GM19452 (cell line): ENCODE data around the gene PHAF1.
A peak's percentile ranks its signal among the peaks of the same experiment; 100 is the strongest.

Experiments
- ATAC-seq: cut with Tn5 transposase; IDR thresholded peaks from one replicate; pipeline ENCODE4 v1.9.1; 2021; ENCODE audit not compliant: unreplicated experiment

Gene PHAF1

DNA sequence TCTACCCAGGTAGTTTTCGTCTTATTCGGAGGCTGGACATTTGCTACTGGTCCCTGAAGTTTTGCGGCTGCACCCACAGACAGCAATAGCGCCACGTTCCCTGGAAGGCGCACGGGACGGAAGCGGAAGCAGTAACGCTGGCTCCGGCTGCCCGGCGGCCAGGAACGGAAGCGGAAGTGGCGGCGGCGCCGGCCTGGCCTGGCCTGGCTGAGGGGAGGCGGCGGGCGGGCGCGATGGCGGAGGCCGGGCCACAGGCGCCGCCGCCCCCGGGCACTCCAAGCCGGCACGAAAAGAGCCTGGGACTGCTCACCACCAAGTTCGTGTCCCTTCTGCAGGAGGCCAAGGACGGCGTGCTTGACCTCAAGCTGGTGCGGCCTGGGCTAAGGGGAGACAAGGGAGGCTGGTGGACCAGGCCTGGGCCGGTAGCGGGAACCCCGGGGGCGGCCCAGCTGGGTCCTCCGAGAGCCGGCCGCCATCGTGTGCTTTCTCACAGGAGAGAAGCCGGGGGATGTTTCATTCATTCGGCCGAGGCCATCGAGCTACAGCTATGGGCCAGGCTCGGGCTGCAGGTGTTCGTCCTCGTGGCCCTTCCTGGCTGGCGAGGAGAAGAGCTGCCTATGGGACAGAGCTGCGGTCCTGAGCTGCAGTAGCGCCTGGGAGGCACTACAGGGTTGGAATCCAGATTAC, 82.4 kb downstream of the PHAF1 start, which contains the start of gene E2F4:
Gene E2F4, plus strand, starts transcription at position 161 of the 687 bp plus-strand sequence. Its CDS starts 73 bp downstream, at position 234.
- peak; percentile 82 for ATAC-seq

DNA sequence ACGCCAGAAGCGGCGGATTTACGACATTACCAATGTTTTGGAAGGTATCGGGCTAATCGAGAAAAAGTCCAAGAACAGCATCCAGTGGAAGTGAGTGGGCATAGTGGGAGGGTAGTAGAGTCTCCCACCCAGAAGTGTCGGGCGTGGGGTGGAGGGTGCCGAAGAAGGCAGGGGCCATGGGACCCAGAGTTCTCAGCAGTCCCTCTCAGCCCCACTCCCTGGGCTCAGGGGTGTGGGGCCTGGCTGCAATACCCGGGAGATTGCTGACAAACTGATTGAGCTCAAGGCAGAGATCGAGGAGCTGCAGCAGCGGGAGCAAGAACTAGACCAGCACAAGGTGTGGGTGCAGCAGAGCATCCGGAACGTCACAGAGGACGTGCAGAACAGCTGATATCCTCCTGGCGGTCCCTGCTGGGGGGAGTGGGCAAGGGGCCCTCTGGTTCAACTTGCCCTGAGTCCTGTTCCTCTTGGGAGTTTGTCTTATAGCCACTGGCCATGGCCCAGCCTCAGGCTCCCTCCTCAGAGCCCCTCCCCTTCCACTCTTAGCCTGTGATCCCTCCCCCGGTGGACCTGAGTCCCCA, 83.1 kb downstream of the PHAF1 start:
- ATAC-seq: peak; percentile 1

DNA sequence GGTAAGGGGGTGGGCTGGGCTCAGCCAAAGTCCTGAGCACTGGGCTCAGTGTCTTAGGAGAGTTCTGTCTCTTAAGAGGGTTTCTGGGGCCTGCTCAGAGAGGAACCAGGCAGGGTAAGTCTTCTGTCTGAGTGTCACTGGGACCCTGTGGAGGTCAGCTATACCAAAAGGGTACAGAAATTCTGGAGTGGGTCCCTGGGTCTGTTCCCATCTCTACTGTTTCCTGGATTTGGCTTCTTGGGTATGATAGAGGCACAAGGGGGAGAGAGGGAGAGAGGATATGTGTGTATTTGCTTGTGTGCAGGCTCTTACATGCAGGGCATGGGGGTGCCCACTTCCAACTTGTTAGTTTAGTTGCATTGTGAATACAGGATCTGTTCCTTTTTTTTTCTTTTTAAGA, 83.8 kb downstream of the PHAF1 start:
- no peak for ATAC-seq

DNA sequence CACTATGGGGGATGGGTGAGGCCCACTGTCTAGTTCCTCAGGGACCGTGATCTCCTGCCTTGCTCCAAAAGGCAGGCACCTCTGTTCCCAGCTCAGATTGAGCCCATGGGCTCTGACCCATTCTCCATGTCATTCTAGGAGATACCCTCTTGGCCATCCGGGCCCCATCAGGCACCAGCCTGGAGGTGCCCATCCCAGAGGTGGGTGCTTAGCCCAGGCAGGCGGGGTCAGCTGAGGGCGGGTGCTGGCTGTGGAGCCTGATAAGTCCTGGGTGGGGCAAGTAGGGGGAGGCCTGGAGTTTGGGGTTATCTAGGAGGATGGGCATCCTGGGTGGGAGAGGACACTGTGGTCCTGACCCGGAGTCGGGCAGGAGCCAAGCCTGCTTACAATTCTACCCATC, 84.5 kb downstream of the PHAF1 start:
- ATAC-seq: no peak

DNA sequence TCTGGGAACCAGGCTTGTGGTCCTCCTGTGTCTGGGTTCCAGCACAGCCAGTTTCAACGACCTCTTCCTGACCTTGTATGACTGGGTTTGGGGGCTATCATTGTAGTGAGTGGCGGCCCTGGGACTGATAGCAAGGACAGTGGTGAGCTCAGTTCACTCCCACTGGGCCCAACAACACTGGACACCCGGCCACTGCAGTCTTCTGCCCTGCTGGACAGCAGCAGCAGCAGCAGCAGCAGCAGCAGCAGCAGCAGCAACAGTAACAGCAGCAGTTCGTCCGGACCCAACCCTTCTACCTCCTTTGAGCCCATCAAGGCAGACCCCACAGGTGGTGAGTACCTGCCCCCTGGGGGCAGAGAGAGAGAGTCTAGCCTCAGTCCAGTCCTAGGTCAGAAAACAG, 85.9 kb downstream of the PHAF1 start:
- ATAC-seq: no peak

DNA sequence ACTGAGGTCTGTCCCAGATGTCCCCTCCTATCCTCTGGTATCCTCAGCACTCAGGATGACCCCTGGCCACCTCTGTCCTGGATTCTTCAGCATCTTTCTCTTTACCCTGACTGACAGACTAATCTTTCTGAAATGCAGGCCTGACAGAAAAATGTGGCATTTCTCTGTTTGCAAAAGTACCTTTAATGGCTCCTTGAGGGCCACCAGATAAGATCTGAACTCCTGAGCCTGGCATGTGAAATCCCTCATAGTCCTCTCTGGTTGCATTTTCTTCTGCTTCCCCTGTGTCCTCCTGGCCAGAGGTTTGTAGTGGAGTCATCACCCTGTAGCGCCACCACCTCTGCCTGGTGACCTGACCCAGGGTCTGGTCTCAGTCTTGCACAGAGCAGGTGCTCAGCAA, 87.1 kb downstream of the PHAF1 start:
- no peak for ATAC-seq

DNA sequence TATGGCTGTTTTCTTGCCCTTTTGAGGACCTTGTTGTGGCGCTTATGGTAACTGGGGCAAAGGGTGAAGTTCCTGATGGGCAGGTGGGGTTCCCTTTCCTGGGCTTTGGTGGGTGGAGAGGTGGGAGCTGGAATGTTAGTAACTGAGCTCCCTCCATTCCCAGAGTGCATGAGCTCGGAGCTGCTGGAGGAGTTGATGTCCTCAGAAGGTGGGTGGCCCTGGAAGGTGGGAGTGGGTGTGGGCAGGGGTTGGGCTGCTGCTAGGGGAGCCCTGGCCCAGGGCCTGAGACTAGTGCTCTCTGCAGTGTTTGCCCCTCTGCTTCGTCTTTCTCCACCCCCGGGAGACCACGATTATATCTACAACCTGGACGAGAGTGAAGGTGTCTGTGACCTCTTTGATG, 88.0 kb downstream of the PHAF1 start:
- no peak for ATAC-seq
